HepG2 (cell line): ENCODE data around the gene CLPTM1. TPM values are rescaled to one million over a fixed set of nuclear protein-coding genes. Genes with fewer than 3 reads are reported as not detected.

Source experiments
- ATF2 ChIP-seq: sonication (generic); formaldehyde crosslinking; IDR thresholded peaks from 2 replicates; pipeline ENCODE4 v1.4.0; 2020; ENCODE audit warnings: missing genetic modification reagents
- HMGXB4 ChIP-seq, 2 experiments: sonication (generic) in 1 of 2; formaldehyde crosslinking in 1 of 2; IDR thresholded peaks; 2 replicates each; pipeline versions ENCODE4 v1.4.0 to v1.6.1; 2018 to 2020; ENCODE audit warnings: missing genetic modification reagents in 2 of 2, borderline replicate concordance in 1 of 2, low read depth in 1 of 2, mild to moderate bottlenecking in 1 of 2, missing biosample characterization in 1 of 2
- HOXA5 ChIP-seq: sonication (generic); formaldehyde crosslinking; IDR thresholded peaks from 2 replicates; pipeline ENCODE4 v1.4.0; 2020; ENCODE audit warnings: missing genetic modification reagents
- JUND ChIP-seq: sonication (generic); formaldehyde crosslinking; IDR thresholded peaks from 2 replicates; pipeline ENCODE4 v1.8.0; 2022; ENCODE audit warnings: mild to moderate bottlenecking, missing genetic modification reagents
- MZF1 ChIP-seq: sonication (generic); formaldehyde crosslinking; IDR thresholded peaks from 2 replicates; pipeline ENCODE4 v1.8.1; 2023; ENCODE audit warnings: mild to moderate bottlenecking, missing genetic modification reagents, borderline replicate concordance
- RXRA ChIP-seq: sonication (generic); formaldehyde crosslinking; IDR thresholded peaks from 2 replicates; pipeline ENCODE4 v1.5.1; 2020; ENCODE audit warnings: missing genetic modification reagents
- SYNCRIP ChIP-seq: fragments of 200-400 bp; formaldehyde crosslinking; IDR thresholded peaks from 2 replicates; pipeline ENCODE4 v1.6.1; 2018; ENCODE audit warnings: mild to moderate bottlenecking, low read depth, low read length; ENCODE audit not compliant: insufficient read depth
- ZZZ3 ChIP-seq: sonication (generic); formaldehyde crosslinking; IDR thresholded peaks from 2 replicates; pipeline ENCODE4 v1.4.0; 2020; ENCODE audit warnings: missing genetic modification reagents, mild to moderate bottlenecking, borderline replicate concordance
- polyA plus RNA-seq, 8 experiments: library from polyadenylated mRNA; depleted of rRNA in 3 of 8; stranded (reverse) in 7 of 8; unstranded in 1 of 8; fragments of >200 nt; fragmentation: Illumina TruSeq in 4 of 8; extraction: Trizol in 4 of 8; gene quantifications; 2 replicates each; pipeline versions ENCODE4 v1.2.1 to v1.2.3, GENCODE V29; 2011 to 2016; ENCODE audit warnings: low read depth in 4 of 8, missing spikeins in 1 of 8, mixed read lengths in 1 of 8; ENCODE audit not compliant: insufficient read depth in 1 of 8
- total RNA-seq, 5 experiments: library from RNA; depleted of rRNA; stranded (reverse); fragments of >200 nt; fragmentation: Illumina TruSeq; extraction: Trizol; gene quantifications; 2 replicates each; pipeline ENCODE4 v1.2.3, GENCODE V29; 2016; ENCODE audit warnings: low read depth in 1 of 5
- TF ChIP-seq, protein P1 (sequence below): IDR thresholded peaks from 2 replicates; pipeline ENCODE4 v1.6.1; 2016
- TF ChIP-seq, protein P2 (sequence below): sonication (generic); formaldehyde crosslinking; IDR thresholded peaks from 2 replicates; pipeline ENCODE4 v1.5.1; 2020; ENCODE audit warnings: missing genetic modification reagents, mild to moderate bottlenecking, borderline replicate concordance

CLPTM1 gene
- total and polyA plus RNA-seq, 2 of the 13 experiments (the other 11 are each of a cell fraction or from before 2014, with no cell fraction given), result 34.9 to 42.8 TPM

GRCh38 chr19:44985445-44985844 lies 30.3 kb downstream of the CLPTM1 start (continued):
- no peak for TF ChIP-seq HOXA5 (CRISPR knock-in tag)
- TF ChIP-seq MZF1 (CRISPR knock-in tag), result no peak
- no peak for TF ChIP-seq JUND (CRISPR knock-in tag)
- no peak for TF ChIP-seq SYNCRIP
- no peak for TF ChIP-seq HMGXB4 (CRISPR knock-in tag; IDR thresholded peaks at IDR 0.05; ENCODE audit: borderline replicate concordance in 1 of 2, low read depth in 1 of 2)
- TF ChIP-seq ATF2 (CRISPR knock-in tag), result no peak
- no peak for TF ChIP-seq RXRA (CRISPR knock-in tag)
- TF ChIP-seq, protein P1, sequence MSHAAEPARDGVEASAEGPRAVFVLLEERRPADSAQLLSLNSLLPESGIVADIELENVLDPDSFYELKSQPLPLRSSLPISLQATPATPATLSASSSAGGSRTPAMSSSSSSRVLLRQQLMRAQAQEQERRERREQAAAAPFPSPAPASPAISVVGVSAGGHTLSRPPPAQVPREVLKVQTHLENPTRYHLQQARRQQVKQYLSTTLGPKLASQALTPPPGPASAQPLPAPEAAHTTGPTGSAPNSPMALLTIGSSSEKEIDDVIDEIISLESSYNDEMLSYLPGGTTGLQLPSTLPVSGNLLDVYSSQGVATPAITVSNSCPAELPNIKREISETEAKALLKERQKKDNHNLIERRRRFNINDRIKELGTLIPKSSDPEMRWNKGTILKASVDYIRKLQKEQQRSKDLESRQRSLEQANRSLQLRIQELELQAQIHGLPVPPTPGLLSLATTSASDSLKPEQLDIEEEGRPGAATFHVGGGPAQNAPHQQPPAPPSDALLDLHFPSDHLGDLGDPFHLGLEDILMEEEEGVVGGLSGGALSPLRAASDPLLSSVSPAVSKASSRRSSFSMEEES, result no peak
- TF ChIP-seq, protein P2, sequence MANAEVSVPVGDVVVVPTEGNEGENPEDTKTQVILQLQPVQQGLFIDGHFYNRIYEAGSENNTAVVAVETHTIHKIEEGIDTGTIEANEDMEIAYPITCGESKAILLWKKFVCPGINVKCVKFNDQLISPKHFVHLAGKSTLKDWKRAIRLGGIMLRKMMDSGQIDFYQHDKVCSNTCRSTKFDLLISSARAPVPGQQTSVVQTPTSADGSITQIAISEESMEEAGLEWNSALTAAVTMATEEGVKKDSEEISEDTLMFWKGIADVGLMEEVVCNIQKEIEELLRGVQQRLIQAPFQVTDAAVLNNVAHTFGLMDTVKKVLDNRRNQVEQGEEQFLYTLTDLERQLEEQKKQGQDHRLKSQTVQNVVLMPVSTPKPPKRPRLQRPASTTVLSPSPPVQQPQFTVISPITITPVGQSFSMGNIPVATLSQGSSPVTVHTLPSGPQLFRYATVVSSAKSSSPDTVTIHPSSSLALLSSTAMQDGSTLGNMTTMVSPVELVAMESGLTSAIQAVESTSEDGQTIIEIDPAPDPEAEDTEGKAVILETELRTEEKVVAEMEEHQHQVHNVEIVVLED, result no peak
- TF ChIP-seq ZZZ3 (CRISPR knock-in tag), result no peak
- TF ChIP-seq, all 625 proteins: peak for 0
